ENCODE measurements around the gene CBX3. TPM values are rescaled to one million over a fixed set of nuclear protein-coding genes. Genes with fewer than 3 reads are reported as not detected.
"Not testable (repeated sequence)": the region's sequence is repeated elsewhere in the genome, so short reads cannot be mapped to it uniquely, and the experiment has no call there.

The CBX3 gene
- total RNA-seq (2012; rRNA removed), result 134 and 139 TPM in 2 replicates

GRCh38 chr7:26201247-26202018 is at the start of gene CBX3:
TSS of gene CBX3 (plus strand) at chr7:26201745. CDS start at chr7:26202999, 1,254 bp downstream.
- Histone ChIP-seq H3K4me3 (ENCODE audit: low read length) (peak within 1 kb of the TSS; percentile 98), H3K4me2 (ENCODE audit: low read length) (peak within 1 kb of the TSS; percentile 93), H3K9me3 (replicated peaks; ENCODE audit: low read length) (no peaks in the 10 kb centered on the region), H3K4me1 (ENCODE audit: control insufficient read depth, insufficient read depth, low read length) (peaks cover 37% of the 10 kb centered on the region), H3K36me3 (ENCODE audit: insufficient read depth, low read length) (peaks cover 58% of the 10 kb centered on the region), H3K27me3 (ENCODE audit: control insufficient read depth, insufficient read depth, low read length) (no peaks in the 10 kb centered on the region), H3K9ac (ENCODE audit: low read depth, low read length) (peak within 1 kb of the TSS; percentile 100)

- peaks cover 24% of the 10 kb centered on the region for H3K27me3 ChIP-seq (ENCODE audit: control insufficient read depth, insufficient read depth, low read length)
- no peaks in the 10 kb centered on the region for H3K9me3 ChIP-seq (replicated peaks; ENCODE audit: low read length)
- H3K4me2 ChIP-seq (ENCODE audit: low read length), result peak within 1 kb of the TSS; percentile 76
- H3K4me1 ChIP-seq (ENCODE audit: control insufficient read depth, insufficient read depth, low read length), result peaks cover 24% of the 10 kb centered on the region
- no peaks in the 10 kb centered on the region for H3K36me3 ChIP-seq (ENCODE audit: insufficient read depth, low read length)
- peak within 1 kb of the TSS; percentile 74 for H3K4me3 ChIP-seq (ENCODE audit: low read length)
- peak within 1 kb of the TSS; percentile 44 for H3K9ac ChIP-seq (ENCODE audit: low read depth, low read length)
Measured at GRCh38 chr7:26151953-26152781, 49.4 kb upstream of the CBX3 start, which contains the start of gene NFE2L3. TSS of gene NFE2L3 (plus strand) at chr7:26152198. CDS start at chr7:26152499, 301 bp downstream.

- H3K36me3 ChIP-seq (ENCODE audit: insufficient read depth, low read length); H3K9ac ChIP-seq (ENCODE audit: low read depth, low read length); H3K9me3 ChIP-seq (replicated peaks; ENCODE audit: low read length): not testable (repeated sequence)
- Histone ChIP-seq H3K4me2 (ENCODE audit: low read length) (peak overlapping the region; percentile 76), H3K4me3 (ENCODE audit: low read length) (peak overlapping the region; percentile 74), H3K27me3 (ENCODE audit: control insufficient read depth, insufficient read depth, low read length) (peaks cover 24% of the 10 kb centered on the region), H3K4me1 (ENCODE audit: control insufficient read depth, insufficient read depth, low read length) (peaks cover 24% of the 10 kb centered on the region)
Measured at GRCh38 chr7:26152782-26153240, 48.7 kb upstream of the CBX3 start.

- Histone ChIP-seq H3K27me3 (ENCODE audit: control insufficient read depth, insufficient read depth, low read length) (peaks cover 24% of the 10 kb centered on the region), H3K4me1 (ENCODE audit: control insufficient read depth, insufficient read depth, low read length) (peaks cover 24% of the 10 kb centered on the region), H3K9ac (ENCODE audit: low read depth, low read length) (no peak overlapping the region)
Measured at GRCh38 chr7:26153241-26153822, 48.2 kb upstream of the CBX3 start.

GRCh38 chr7:26153823-26154783 is 47.4 kb upstream of the CBX3 start:
- no peak overlapping the region for H3K9ac ChIP-seq (ENCODE audit: low read depth, low read length)
- no peak overlapping the region for H3K4me3 ChIP-seq (ENCODE audit: low read length)
- peaks cover 27% of the 10 kb centered on the region for H3K4me1 ChIP-seq (ENCODE audit: control insufficient read depth, insufficient read depth, low read length)
- peak overlapping the region; percentile 76 for H3K4me2 ChIP-seq (ENCODE audit: low read length)
- no peaks in the 10 kb centered on the region for H3K9me3 ChIP-seq (replicated peaks; ENCODE audit: low read length)
- H3K36me3 ChIP-seq (ENCODE audit: insufficient read depth, low read length), result no peaks in the 10 kb centered on the region
- H3K27me3 ChIP-seq (ENCODE audit: control insufficient read depth, insufficient read depth, low read length), result peaks cover 23% of the 10 kb centered on the region

More at GRCh38 chr7:26153241-26153822, 48.2 kb upstream of the CBX3 start:
- H3K4me2 ChIP-seq (ENCODE audit: low read length), result peak overlapping the region; percentile 76
- H3K4me3 ChIP-seq (ENCODE audit: low read length), result peak overlapping the region; percentile 74
- no peaks in the 10 kb centered on the region for H3K9me3 ChIP-seq (replicated peaks; ENCODE audit: low read length)
- H3K36me3 ChIP-seq (ENCODE audit: insufficient read depth, low read length), result no peaks in the 10 kb centered on the region

- Histone ChIP-seq H3K27me3 (ENCODE audit: control insufficient read depth, insufficient read depth, low read length) (peaks cover 14% of the 10 kb centered on the region), H3K4me1 (ENCODE audit: control insufficient read depth, insufficient read depth, low read length) (peaks cover 29% of the 10 kb centered on the region), H3K4me3 (ENCODE audit: low read length) (peak overlapping the region; percentile 52), H3K9me3 (replicated peaks; ENCODE audit: low read length) (no peaks in the 10 kb centered on the region), H3K36me3 (ENCODE audit: insufficient read depth, low read length) (no peaks in the 10 kb centered on the region), H3K9ac (ENCODE audit: low read depth, low read length) (no peak overlapping the region), H3K4me2 (ENCODE audit: low read length) (peak overlapping the region; percentile 61)
Measured at GRCh38 chr7:26155531-26156375, 45.8 kb upstream of the CBX3 start.

- H3K36me3 ChIP-seq (ENCODE audit: insufficient read depth, low read length), result no peaks in the 10 kb centered on the region
- H3K4me2 ChIP-seq (ENCODE audit: low read length), result peak overlapping the region; percentile 61
- peaks cover 26% of the 10 kb centered on the region for H3K4me1 ChIP-seq (ENCODE audit: control insufficient read depth, insufficient read depth, low read length)
- no peak overlapping the region for H3K9ac ChIP-seq (ENCODE audit: low read depth, low read length)
- peaks cover 13% of the 10 kb centered on the region for H3K27me3 ChIP-seq (ENCODE audit: control insufficient read depth, insufficient read depth, low read length)
- H3K4me3 ChIP-seq (ENCODE audit: low read length), result no peak overlapping the region
- no peaks in the 10 kb centered on the region for H3K9me3 ChIP-seq (replicated peaks; ENCODE audit: low read length)
Measured at GRCh38 chr7:26156451-26157420, 44.8 kb upstream of the CBX3 start.

GRCh38 chr7:26157520-26158105 is 43.9 kb upstream of the CBX3 start:
- no peak overlapping the region for H3K9ac ChIP-seq (ENCODE audit: low read depth, low read length)
- H3K27me3 ChIP-seq (ENCODE audit: control insufficient read depth, insufficient read depth, low read length), result peaks cover 13% of the 10 kb centered on the region
- no peaks in the 10 kb centered on the region for H3K36me3 ChIP-seq (ENCODE audit: insufficient read depth, low read length)
- no peaks in the 10 kb centered on the region for H3K9me3 ChIP-seq (replicated peaks; ENCODE audit: low read length)
- H3K4me1 ChIP-seq (ENCODE audit: control insufficient read depth, insufficient read depth, low read length), result peaks cover 24% of the 10 kb centered on the region
- no peak overlapping the region for H3K4me2 ChIP-seq (ENCODE audit: low read length)
- no peak overlapping the region for H3K4me3 ChIP-seq (ENCODE audit: low read length)

GRCh38 chr7:26159243-26159642 is 42.3 kb upstream of the CBX3 start:
- H3K4me2 ChIP-seq (ENCODE audit: low read length), result no peak overlapping the region
- H3K9me3 ChIP-seq (replicated peaks; ENCODE audit: low read length), result no peaks in the 10 kb centered on the region
- no peaks in the 10 kb centered on the region for H3K27me3 ChIP-seq (ENCODE audit: control insufficient read depth, insufficient read depth, low read length)
- H3K4me3 ChIP-seq (ENCODE audit: low read length), result no peak overlapping the region
- peaks cover 24% of the 10 kb centered on the region for H3K4me1 ChIP-seq (ENCODE audit: control insufficient read depth, insufficient read depth, low read length)
- H3K9ac ChIP-seq (ENCODE audit: low read depth, low read length), result no peak overlapping the region
- H3K36me3 ChIP-seq (ENCODE audit: insufficient read depth, low read length), result no peaks in the 10 kb centered on the region
